Measurements from ENCODE around the gene JAKMIP1.

The JAKMIP1 gene

GRCh38 chr4:6104541-6105130, 95.7 kb downstream of the JAKMIP1 start:
- TF ChIP-seq, protein P1, sequence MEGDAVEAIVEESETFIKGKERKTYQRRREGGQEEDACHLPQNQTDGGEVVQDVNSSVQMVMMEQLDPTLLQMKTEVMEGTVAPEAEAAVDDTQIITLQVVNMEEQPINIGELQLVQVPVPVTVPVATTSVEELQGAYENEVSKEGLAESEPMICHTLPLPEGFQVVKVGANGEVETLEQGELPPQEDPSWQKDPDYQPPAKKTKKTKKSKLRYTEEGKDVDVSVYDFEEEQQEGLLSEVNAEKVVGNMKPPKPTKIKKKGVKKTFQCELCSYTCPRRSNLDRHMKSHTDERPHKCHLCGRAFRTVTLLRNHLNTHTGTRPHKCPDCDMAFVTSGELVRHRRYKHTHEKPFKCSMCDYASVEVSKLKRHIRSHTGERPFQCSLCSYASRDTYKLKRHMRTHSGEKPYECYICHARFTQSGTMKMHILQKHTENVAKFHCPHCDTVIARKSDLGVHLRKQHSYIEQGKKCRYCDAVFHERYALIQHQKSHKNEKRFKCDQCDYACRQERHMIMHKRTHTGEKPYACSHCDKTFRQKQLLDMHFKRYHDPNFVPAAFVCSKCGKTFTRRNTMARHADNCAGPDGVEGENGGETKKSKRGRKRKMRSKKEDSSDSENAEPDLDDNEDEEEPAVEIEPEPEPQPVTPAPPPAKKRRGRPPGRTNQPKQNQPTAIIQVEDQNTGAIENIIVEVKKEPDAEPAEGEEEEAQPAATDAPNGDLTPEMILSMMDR (IDR thresholded peaks at IDR 0.05; ENCODE audit: low read depth, low read length, missing control alignments), result no peak
- DNase-seq (ENCODE audit: low read depth), result no peak
- H3K4me3 ChIP-seq (ENCODE audit: low read depth, low read length), result no peak overlapping the region

DNA sequence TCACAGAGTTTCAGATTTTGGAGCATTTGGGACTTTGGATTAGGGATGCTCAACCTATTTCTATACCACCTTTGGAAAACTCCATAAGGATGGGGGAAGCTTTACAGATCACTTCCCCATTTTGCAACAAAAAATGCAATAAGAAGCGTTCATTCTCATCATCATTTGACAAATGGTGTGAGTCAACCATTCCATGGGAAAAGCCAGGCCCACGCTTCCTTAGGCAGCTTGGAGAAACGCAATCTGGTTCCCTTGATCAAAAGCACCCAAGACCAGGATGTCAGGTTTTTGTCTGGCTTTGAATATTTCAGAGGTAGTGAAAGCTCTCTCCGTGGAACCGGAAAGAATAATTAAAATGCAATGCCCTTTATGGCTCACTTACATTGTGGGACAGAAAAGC, 102.8 kb downstream of the JAKMIP1 start:
- no peak for DNase-seq (ENCODE audit: low read depth)
- H3K4me3 ChIP-seq (ENCODE audit: low read depth, low read length), result no peak overlapping the region
- TF ChIP-seq, protein P1 (IDR thresholded peaks at IDR 0.05; ENCODE audit: low read depth, low read length, missing control alignments), result no peak

DNA sequence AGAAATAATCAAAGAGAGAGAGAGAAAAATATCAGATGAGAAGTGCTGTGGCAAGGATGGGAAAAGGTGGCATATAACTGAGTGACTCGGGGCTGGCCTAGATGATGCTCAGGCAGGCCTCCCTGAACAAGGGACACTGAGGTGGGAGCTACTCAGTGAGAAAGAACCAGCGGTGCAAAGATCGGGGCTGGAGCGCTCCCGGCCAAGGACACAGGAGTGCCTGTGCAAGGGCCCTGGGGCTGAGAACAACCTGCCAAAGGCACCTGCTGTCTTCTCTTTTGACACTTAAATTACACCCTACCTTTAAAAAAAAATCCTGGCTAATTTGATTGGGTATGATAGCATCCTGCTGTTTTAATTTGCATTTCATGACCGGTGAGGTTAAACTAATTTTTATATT, 104.5 kb downstream of the JAKMIP1 start:
- no peak for DNase-seq (ENCODE audit: low read depth)
- TF ChIP-seq, protein P1 (IDR thresholded peaks at IDR 0.05; ENCODE audit: low read depth, low read length, missing control alignments), result no peak
- H3K4me3 ChIP-seq (ENCODE audit: low read depth, low read length), result no peak overlapping the region

- TF ChIP-seq, protein P1 (IDR thresholded peaks at IDR 0.05; ENCODE audit: low read depth, low read length, missing control alignments), result no peak
- no peak for DNase-seq (ENCODE audit: low read depth)
- no peak overlapping the region for H3K4me3 ChIP-seq (ENCODE audit: low read depth, low read length)
Observed at GRCh38 chr4:6095023-6095752, 105.2 kb downstream of the JAKMIP1 start.

DNA sequence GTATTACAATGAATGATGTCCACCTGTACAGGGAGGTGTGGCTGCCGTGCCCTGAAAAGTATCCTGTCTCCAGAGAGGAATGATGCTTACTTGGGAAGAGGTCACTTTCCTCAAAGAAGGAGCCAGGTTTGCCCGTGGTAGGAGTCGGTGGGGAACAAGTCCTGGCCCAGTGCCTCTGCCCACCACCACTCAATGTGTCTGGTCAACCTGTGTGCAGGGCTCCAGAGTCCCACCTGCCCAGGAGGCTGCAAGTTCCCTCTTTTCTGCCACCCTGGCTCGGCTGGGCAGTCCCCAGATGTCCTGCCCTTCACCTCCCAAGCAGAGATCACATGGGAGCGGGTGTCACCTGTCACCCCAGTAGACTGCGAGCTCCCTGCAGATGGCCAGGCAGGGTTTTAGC, 106.7 kb downstream of the JAKMIP1 start:
- no peak overlapping the region for H3K4me3 ChIP-seq (ENCODE audit: low read depth, low read length)
- TF ChIP-seq, protein P1 (IDR thresholded peaks at IDR 0.05; ENCODE audit: low read depth, low read length, missing control alignments), result no peak
- no peak for DNase-seq (ENCODE audit: low read depth)

- DNase-seq (ENCODE audit: low read depth), result no peak
- TF ChIP-seq, protein P1 (IDR thresholded peaks at IDR 0.05; ENCODE audit: low read depth, low read length, missing control alignments), result no peak
- no peak overlapping the region for H3K4me3 ChIP-seq (ENCODE audit: low read depth, low read length)
Observed at GRCh38 chr4:6092971-6093370, 107.4 kb downstream of the JAKMIP1 start.

DNA sequence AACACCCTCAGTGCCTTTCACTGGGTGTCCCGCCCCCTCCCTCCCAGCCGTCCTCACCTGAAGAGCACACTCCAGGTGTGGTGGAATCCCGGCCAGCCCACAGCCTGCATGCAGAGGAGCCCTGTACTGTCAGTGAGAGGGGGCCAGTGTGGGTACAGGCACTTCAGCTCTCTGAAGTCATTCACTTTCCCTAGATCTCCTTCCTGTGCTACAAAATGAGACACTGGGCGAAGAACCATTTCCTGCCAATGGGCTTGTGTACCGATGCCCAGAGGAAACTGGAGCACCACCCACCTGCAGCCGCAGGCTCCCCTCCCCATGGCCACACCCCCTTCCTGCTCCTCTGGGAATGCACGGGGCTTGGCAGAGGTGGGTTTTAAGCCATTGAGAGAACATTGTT, 108.2 kb downstream of the JAKMIP1 start:
- no peak for DNase-seq (ENCODE audit: low read depth)
- TF ChIP-seq, protein P1 (IDR thresholded peaks at IDR 0.05; ENCODE audit: low read depth, low read length, missing control alignments), result no peak
- no peak overlapping the region for H3K4me3 ChIP-seq (ENCODE audit: low read depth, low read length)
